GM06990 (cell line): ENCODE data around the gene MRPS27.

Experiments used
- DNase-seq: peaks from one replicate; pipeline ENCODE4 v3.0.0-alpha.2; 2011; ENCODE audit not compliant: insufficient read length; ENCODE audit errors: extremely low read depth
- H3K27me3 ChIP-seq: replicated peaks from 2 replicates; pipeline ENCODE4 v1.6.0; 2011; ENCODE audit warnings: low read length; ENCODE audit not compliant: control insufficient read depth, insufficient read depth
- H3K36me3 ChIP-seq: 2 replicates; pipeline ENCODE4 v1.5.1; 2011; ENCODE audit warnings: low read length; ENCODE audit not compliant: control insufficient read depth, insufficient read depth
- H3K4me3 ChIP-seq: replicated peaks from 2 replicates; pipeline ENCODE4 v1.5.1; 2011; ENCODE audit warnings: low read depth, mild to moderate bottlenecking, control low read depth, low read length
- TF ChIP-seq, protein P1 (sequence below): IDR thresholded peaks from 2 replicates; pipeline ENCODE4 v1.5.1; 2011; ENCODE audit warnings: low read length, control low read depth, mild to moderate bottlenecking, inconsistent platforms; ENCODE audit not compliant: insufficient read depth, poor library complexity, severe bottlenecking

MRPS27 gene

DNA sequence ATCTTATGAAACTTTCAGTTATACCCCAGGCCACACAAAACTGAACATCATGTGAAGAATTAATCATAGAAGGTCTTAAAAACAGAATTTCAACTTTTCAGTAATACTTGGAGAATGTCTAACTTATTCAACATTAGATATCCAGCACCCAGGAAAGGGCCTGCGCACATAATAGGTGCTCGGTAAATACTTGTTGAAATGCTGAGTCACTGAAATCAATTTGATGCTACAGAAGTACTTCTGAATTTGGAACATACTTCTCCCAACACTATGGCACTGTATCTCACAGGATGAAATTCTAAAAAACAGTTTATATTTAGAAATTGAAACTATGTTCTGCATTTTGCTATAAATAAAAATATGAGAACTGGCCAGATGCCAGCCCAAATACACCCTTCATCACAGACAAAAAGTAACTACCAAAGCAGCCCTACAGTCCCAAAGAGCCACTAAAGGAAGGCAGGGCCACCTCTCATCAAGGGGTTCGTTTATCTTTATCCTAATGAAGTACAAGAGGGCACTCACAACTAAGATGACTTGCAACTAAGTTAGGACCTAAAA, 26.5 kb downstream of the MRPS27 start:
- H3K27me3 ChIP-seq = no peaks in the 10 kb centered on the region
- H3K4me3 ChIP-seq = no peak overlapping the region
- TF ChIP-seq, protein P1, sequence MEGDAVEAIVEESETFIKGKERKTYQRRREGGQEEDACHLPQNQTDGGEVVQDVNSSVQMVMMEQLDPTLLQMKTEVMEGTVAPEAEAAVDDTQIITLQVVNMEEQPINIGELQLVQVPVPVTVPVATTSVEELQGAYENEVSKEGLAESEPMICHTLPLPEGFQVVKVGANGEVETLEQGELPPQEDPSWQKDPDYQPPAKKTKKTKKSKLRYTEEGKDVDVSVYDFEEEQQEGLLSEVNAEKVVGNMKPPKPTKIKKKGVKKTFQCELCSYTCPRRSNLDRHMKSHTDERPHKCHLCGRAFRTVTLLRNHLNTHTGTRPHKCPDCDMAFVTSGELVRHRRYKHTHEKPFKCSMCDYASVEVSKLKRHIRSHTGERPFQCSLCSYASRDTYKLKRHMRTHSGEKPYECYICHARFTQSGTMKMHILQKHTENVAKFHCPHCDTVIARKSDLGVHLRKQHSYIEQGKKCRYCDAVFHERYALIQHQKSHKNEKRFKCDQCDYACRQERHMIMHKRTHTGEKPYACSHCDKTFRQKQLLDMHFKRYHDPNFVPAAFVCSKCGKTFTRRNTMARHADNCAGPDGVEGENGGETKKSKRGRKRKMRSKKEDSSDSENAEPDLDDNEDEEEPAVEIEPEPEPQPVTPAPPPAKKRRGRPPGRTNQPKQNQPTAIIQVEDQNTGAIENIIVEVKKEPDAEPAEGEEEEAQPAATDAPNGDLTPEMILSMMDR = no peak
- no peaks in the 10 kb centered on the region; the same call in 1 of the 2 replicates for H3K36me3 ChIP-seq
- DNase-seq = no peak

DNA sequence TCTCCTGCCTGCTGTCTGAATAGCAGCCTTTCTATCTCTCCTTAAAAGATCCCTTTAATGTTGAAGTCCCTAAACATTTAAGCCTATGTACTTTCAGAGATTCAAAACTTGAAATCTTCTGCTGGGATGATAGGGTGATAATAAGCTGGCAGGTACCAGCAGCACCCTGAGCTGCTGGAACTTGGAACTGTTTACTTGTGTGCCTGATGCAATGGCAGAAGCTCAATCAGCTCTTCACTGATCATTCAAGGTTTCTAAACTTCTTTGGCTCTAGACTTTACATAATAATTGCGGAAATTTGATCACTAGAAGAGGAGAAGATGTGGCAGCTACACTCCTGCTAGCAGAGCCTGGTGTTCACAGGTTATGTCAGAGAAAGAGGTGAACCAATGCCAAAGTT, 27.6 kb downstream of the MRPS27 start:
- TF ChIP-seq, protein P1 = no peak
- DNase-seq = no peak
- Histone ChIP-seq H3K36me3 (no peaks in the 10 kb centered on the region; the same call in 1 of the 2 replicates), H3K4me3 (no peak overlapping the region), H3K27me3 (no peaks in the 10 kb centered on the region)

DNA sequence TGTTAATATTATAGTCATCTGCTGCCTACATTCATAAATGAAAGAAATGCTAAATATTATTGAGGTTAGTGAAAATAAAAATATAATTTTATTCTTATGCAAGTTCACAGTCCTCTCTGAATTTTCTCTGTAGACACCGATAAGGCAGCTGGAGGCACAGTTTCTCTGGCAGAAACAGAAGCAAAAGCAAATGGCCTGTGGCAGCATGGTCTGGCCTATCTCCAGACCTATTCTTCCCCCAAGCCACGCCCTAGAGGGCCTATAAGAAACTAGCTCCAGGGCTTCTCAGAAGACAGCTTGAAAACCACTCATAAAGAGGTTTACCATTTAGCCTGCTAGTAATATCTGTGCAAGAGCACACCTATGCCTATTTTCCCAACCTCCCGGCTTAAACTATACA, 28.4 kb downstream of the MRPS27 start:
- Histone ChIP-seq H3K36me3 (no peaks in the 10 kb centered on the region; the same call in 1 of the 2 replicates), H3K4me3 (no peak overlapping the region), H3K27me3 (no peaks in the 10 kb centered on the region)
- TF ChIP-seq, protein P1 = no peak
- DNase-seq = no peak

DNA sequence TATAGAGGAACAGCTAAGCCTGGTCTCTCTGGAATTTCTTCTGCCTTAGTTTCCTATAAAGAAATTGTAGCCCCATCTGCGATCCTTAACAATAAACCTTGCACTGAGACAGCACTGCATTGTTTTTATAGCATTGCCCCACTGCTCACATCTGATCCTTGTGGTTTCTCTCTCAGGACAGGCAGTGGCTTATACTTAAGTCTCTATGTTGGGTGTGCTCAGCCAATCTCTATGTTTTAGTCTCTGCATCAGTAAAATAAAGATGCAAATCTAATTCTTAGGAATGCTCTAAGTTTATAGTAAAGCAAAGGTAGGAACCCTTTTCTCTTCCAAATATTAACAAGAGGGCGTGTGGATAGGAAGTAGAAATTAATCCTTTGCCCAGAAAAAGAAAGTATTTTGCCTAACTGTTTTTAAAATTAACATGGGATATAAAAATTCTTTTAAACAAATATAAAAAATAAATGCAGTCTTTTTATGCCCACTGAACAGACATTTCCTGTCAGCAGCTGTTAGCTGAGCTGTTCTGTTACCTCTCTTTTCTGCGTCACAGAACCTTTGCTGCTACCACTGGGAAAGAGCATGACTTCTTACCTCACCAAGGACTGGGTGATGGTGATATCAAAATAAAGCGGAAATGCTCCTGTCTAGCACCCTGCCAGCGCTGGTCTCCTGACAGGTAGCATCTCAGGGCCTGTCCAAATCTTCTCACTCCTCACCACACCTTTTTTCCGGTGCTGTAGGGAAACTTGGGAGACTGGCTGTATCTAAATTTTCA, 29.5 kb downstream of the MRPS27 start:
- H3K36me3 ChIP-seq = no peaks in the 10 kb centered on the region; the same call in 1 of the 2 replicates
- no peaks in the 10 kb centered on the region for H3K27me3 ChIP-seq
- TF ChIP-seq, protein P1 = no peak
- no peak for DNase-seq
- H3K4me3 ChIP-seq = no peak overlapping the region

DNA sequence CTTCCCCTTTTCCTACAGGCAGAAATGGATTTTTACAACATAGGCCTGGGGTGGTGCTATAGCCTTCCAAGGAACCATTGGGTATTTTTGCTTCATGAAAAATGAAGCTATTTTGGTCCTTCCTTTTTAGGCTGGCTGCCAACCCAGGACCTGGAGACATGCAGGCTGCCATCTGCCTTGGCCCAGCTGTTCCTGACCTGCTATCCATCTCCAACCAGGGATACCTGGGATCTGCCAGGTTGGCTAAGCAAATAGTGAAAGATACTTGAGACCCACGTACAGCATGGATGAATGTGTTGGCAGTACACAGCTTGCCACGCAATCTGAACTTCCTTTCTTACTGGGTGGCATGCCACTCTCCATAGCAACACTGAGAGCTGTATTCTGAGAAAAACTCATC, 31.1 kb downstream of the MRPS27 start:
- no peak overlapping the region for H3K4me3 ChIP-seq
- no peaks in the 10 kb centered on the region; the same call in 1 of the 2 replicates for H3K36me3 ChIP-seq
- H3K27me3 ChIP-seq = no peaks in the 10 kb centered on the region
- no peak for DNase-seq
- TF ChIP-seq, protein P1 = no peak
